ENCODE results near the gene AP2M1. TPM values are rescaled to one million over a fixed set of nuclear protein-coding genes. Genes with fewer than 3 reads are reported as not detected.
A peak's percentile ranks its signal among the peaks of the same experiment; 100 is the strongest.
"Not testable (repeated sequence)": the region's sequence is repeated elsewhere in the genome, so short reads cannot be mapped to it uniquely, and the experiment has no call there.

The AP2M1 gene
- total RNA-seq, 1 donor from 2014 or later: 254 TPM

GRCh38 chr3:184160456-184160855, 14.2 kb upstream of the AP2M1 start:
- Mint-ChIP-seq H3K36me3 (peaks cover 5% of the 10 kb centered on the region), H3K9me3 (no peaks in the 10 kb centered on the region), H3K27ac (peak overlapping the region; percentile 85), H3K4me1 (peaks cover 33% of the 10 kb centered on the region), H3K27me3 (ENCODE audit: low read depth) (no peaks in the 10 kb centered on the region), H3K4me3 (peak overlapping the region; percentile 18)
- DNase-seq (ENCODE audit: low spot score in 2 of 2, unreplicated experiment in 2 of 2): no peak
- TF ChIP-seq, protein P1, sequence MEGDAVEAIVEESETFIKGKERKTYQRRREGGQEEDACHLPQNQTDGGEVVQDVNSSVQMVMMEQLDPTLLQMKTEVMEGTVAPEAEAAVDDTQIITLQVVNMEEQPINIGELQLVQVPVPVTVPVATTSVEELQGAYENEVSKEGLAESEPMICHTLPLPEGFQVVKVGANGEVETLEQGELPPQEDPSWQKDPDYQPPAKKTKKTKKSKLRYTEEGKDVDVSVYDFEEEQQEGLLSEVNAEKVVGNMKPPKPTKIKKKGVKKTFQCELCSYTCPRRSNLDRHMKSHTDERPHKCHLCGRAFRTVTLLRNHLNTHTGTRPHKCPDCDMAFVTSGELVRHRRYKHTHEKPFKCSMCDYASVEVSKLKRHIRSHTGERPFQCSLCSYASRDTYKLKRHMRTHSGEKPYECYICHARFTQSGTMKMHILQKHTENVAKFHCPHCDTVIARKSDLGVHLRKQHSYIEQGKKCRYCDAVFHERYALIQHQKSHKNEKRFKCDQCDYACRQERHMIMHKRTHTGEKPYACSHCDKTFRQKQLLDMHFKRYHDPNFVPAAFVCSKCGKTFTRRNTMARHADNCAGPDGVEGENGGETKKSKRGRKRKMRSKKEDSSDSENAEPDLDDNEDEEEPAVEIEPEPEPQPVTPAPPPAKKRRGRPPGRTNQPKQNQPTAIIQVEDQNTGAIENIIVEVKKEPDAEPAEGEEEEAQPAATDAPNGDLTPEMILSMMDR (IDR thresholded peaks at IDR 0.05; ENCODE audit: unreplicated experiment): no peak

DNA sequence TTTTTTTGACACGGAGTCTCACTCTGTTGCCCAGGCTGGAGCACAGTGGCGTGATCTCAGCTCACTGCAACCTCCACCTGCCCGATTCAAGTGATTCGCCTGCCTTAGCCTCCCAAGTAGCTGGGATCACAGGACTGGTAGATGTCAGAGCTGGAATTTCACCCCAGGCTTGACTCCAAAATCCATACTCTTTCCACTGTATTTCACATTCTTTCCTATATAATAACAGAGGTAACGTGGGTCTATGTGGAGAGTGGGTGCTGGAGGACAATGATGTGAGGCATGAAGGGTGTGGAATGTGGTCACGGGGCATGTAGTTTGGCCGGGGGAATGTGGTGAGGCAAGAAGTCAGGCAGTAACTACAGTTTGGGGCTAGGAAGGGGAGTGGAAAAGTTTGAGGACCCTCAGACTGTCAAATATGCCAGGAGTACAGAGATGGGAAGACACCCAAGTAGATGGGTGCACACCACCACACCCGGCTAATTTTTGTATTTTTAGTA, 12.0 kb upstream of the AP2M1 start:
- H3K27ac Mint-ChIP-seq: peak overlapping the region; percentile 69
- not testable (repeated sequence) for H3K9me3 Mint-ChIP-seq; H3K27me3 Mint-ChIP-seq (ENCODE audit: low read depth); H3K4me3 Mint-ChIP-seq; DNase-seq (ENCODE audit: low spot score in 2 of 2, unreplicated experiment in 2 of 2)
- peaks cover 25% of the 10 kb centered on the region for H3K4me1 Mint-ChIP-seq
- H3K36me3 Mint-ChIP-seq: peaks cover 15% of the 10 kb centered on the region

DNA sequence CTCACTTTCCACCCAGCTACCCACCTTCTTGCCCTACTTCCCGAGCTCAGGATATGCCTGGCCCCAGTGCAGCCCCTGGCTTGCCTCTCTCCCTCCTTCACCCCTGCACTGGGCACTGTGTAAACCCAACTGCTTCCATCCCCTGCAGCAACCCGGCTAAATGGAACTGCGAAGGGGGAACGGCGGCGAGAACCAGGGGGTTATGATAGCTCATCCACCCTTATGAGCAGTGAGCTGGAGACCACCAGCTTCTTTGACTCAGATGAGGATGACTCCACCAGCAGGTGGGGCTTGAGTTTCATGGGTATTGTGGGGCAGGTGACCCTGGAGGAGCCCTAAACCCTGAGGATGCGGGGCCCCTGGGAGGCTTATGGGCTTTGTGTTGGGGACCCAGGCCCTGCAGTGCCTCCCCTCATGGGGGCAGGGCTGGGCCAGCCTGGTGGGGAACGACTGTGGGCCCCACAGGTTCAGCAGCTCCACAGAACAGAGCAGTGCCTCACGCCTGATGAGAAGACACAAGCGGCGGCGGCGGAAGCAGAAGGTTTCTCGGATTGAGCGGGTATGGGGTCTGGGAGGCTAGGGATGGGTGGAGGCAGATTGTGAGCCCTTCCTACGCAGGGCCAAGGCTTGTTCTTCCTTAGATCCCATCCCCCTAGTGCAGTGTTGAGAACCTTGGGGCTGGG, 9.9 kb upstream of the AP2M1 start:
- Mint-ChIP-seq H3K4me3 (no peak overlapping the region), H3K4me1 (peaks cover 31% of the 10 kb centered on the region), H3K27ac (no peak overlapping the region), H3K27me3 (ENCODE audit: low read depth) (no peaks in the 10 kb centered on the region), H3K36me3 (peaks cover 13% of the 10 kb centered on the region), H3K9me3 (no peaks in the 10 kb centered on the region)
- TF ChIP-seq, protein P1 (IDR thresholded peaks at IDR 0.05; ENCODE audit: unreplicated experiment): no peak
- no peak for DNase-seq (ENCODE audit: low spot score in 2 of 2, unreplicated experiment in 2 of 2)

- no peaks in the 10 kb centered on the region for H3K9me3 Mint-ChIP-seq
- no peaks in the 10 kb centered on the region for H3K27me3 Mint-ChIP-seq (ENCODE audit: low read depth)
- no peak overlapping the region for H3K27ac Mint-ChIP-seq
- H3K4me3 Mint-ChIP-seq: no peak overlapping the region
- DNase-seq (ENCODE audit: low spot score in 2 of 2, unreplicated experiment in 2 of 2): no peak
- H3K36me3 Mint-ChIP-seq: peaks cover 13% of the 10 kb centered on the region
- H3K4me1 Mint-ChIP-seq: peaks cover 25% of the 10 kb centered on the region
- TF ChIP-seq, protein P1 (IDR thresholded peaks at IDR 0.05; ENCODE audit: unreplicated experiment): no peak
These were observed 9.1 kb upstream of the AP2M1 start for GRCh38 chr3:184165543-184165942.

DNA sequence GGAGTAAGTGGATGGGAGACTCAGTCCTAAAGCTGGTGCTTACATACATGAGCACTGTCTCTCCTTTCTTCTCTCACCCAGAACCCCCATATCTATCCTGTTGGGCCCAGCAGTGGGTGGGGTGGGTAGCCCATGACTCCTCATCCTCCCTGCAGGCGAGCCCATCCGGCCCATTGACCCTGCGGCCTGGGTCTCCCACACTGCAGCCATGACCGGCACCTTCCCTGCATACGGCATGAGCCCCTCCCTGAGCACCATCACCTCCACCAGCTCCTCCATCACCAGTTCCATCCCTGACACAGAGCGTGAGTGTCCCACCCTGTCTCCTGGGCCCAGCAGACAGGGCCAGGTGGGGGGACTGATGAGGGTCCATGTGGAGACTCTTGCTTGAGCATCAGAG, 8.0 kb upstream of the AP2M1 start:
- Mint-ChIP-seq H3K27me3 (ENCODE audit: low read depth) (no peaks in the 10 kb centered on the region), H3K36me3 (peaks cover 21% of the 10 kb centered on the region), H3K4me3 (no peak overlapping the region), H3K27ac (no peak overlapping the region), H3K9me3 (no peaks in the 10 kb centered on the region), H3K4me1 (peaks cover 15% of the 10 kb centered on the region)
- no peak for DNase-seq (ENCODE audit: low spot score in 2 of 2, unreplicated experiment in 2 of 2)
- TF ChIP-seq, protein P1 (IDR thresholded peaks at IDR 0.05; ENCODE audit: unreplicated experiment): no peak

DNA sequence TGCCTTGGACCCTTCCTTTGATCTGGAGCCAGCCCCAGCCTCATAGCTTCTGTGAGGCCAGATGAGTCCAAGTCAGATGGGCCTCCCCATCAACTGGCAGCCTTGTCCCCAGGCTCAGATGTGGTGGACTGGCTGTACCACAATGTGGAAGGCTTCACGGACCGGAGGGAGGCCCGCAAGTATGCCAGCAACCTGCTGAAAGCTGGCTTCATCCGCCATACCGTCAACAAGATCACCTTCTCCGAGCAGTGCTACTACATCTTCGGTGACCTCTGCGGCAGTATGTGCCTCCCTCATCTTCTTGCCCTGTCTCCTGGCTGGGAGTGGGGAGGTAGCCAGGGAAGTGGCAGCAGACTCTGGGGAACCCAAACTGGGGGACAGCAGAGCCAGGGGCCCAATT, 6.9 kb upstream of the AP2M1 start:
- no peak overlapping the region for H3K4me3 Mint-ChIP-seq
- TF ChIP-seq, protein P1 (IDR thresholded peaks at IDR 0.05; ENCODE audit: unreplicated experiment): no peak
- H3K27me3 Mint-ChIP-seq (ENCODE audit: low read depth): no peaks in the 10 kb centered on the region
- DNase-seq (ENCODE audit: low spot score in 2 of 2, unreplicated experiment in 2 of 2): no peak
- peaks cover 25% of the 10 kb centered on the region for H3K36me3 Mint-ChIP-seq
- peak overlapping the region; percentile 97 for H3K27ac Mint-ChIP-seq
- H3K4me1 Mint-ChIP-seq: peaks cover 13% of the 10 kb centered on the region
- no peaks in the 10 kb centered on the region for H3K9me3 Mint-ChIP-seq

Data from mesothelial cell of epicardium (in vitro differentiated cells).